ENCODE measurements around the gene SNX20. TPM values are rescaled to one million over a fixed set of nuclear protein-coding genes. Genes with fewer than 3 reads are reported as not detected.
A peak's percentile ranks its signal among the peaks of the same experiment; 100 is the strongest.

Gene SNX20
- total RNA-seq, 1 donor from 2014 or later: 0.53 TPM

DNA sequence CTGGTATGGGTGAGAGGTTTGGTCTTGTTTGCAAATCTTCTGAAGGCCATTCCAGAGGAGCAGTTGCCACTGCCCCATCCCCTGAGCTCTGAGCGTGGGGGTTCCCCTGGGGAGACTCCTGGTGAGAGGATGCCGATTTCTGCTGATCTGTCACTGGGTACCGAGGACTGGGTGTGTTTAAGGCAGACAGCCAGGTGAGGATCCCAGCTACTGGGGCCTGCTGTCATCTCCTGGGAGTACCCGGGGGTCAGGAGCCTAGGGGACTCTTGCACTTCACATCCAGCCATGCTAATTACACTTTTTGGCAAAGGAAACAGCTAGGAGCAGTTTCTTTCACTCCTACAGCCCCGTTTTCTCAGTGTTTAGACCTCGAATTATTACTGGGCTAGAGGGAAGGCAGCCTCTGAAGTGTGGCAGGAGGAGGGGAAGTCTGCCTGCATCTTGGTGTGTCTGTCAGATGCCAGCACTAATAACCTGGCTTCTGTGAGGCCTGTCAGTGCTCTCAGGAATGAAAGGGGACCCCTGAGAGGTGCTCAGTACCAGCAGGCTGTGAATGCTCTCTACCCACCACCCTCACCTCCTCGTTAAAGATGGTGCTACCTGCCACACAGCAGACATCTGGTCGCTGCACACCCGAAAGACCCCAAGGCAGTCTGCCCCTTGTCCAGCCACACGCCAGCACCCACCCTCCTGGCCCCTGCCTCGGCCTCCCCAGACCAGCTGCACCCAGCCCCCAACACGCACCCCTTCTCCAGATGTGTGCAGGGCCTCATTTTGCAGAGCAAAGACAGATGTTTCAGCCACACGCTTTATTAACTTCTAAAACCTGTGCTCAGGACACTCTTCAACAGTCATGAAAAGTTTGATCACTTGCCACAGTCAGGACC lies 43.2 kb downstream of the SNX20 start:
- DNase-seq (ENCODE audit: low spot score): no peak
- no peak for ATAC-seq

GRCh38 chr16:50636753-50637374 lies 44.2 kb downstream of the SNX20 start:
- DNase-seq (ENCODE audit: low spot score): no peak

DNA sequence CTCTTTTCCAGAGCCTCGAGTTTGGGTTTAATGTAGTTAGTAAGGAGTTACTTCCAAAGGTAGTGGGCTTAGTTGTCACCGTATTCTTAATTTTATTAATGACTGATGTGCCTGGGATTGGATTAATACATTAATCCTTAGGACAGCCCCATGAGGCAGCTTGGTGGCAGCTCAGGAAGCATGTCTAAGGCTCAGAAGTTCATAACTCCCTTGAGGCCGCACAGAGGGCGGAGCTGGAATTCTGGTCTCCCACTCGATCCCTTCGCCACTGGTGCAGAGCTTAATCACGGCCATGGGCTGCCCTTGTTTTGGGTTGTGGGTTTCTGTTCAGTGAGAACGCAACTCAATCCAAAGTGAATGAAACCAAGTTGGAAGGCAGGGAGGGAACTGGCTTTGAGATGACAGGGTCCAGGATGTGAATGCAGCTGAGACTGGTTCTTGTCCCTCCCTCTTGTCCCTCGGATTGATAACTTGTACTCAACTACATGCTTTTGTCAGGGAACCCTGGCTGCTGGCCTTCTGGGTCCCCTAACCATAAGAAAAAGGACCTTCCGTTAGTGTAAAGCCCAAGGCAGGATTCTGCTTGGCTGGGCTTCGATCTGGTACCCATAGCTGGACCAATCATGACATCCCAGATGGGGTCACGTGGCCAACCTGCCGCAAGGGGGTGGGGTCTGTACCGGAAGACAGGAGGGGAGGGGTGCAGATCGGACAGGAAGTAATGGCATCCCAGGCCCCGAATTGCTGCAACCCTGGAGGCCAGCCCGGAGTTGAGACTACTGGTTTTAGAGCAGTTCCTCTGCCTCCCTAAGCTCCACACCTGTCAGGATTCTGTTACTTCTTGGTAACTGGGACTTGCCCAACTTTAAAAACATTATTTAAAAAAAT lies 45.4 kb downstream of the SNX20 start:
- DNase-seq (ENCODE audit: low spot score) (no peak), ATAC-seq (no peak)

More at GRCh38 chr16:50636753-50637374, 44.2 kb downstream of the SNX20 start:
- ATAC-seq: no peak

DNA sequence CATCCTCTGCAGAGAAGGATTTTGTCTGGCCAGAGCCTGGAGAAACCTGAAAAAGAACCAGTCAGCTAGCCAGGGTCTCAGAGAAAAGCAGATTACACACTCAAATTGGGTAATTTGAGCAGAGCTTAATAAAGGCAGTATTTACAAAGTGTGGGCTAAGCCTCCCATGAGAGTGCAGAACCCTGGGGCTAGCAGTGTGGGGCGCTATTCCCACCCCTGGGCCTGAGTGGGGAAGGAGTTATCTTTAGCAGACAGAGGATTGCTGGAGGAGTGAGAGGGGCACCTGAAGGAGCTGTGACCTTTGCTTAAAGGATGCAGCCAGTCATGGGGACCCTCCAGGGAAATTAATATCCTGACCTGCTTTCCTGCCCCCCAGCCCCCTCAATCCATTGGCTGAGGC lies 46.2 kb downstream of the SNX20 start:
- ATAC-seq: no peak
- DNase-seq (ENCODE audit: low spot score): no peak

DNA sequence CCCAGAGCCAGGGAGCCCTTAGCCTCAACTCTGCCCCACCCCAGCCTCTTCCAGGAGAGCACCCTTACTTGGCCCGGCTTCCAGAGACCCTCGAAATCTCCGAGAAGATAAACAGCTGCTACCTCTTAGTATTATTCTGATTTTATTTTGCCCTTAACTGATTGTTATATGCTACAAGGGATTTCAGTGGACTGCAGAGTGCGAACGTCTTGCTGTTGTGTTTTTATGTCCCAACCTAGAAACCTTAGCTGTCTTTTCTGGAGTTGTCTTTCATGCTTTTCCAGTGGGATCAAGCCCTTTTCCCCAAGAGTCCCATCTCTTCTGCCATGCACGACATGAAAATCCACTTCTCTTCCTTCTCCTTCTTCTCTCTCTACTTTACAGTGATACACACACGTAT lies 47.0 kb downstream of the SNX20 start:
- DNase-seq (ENCODE audit: low spot score): no peak
- ATAC-seq: no peak

DNA sequence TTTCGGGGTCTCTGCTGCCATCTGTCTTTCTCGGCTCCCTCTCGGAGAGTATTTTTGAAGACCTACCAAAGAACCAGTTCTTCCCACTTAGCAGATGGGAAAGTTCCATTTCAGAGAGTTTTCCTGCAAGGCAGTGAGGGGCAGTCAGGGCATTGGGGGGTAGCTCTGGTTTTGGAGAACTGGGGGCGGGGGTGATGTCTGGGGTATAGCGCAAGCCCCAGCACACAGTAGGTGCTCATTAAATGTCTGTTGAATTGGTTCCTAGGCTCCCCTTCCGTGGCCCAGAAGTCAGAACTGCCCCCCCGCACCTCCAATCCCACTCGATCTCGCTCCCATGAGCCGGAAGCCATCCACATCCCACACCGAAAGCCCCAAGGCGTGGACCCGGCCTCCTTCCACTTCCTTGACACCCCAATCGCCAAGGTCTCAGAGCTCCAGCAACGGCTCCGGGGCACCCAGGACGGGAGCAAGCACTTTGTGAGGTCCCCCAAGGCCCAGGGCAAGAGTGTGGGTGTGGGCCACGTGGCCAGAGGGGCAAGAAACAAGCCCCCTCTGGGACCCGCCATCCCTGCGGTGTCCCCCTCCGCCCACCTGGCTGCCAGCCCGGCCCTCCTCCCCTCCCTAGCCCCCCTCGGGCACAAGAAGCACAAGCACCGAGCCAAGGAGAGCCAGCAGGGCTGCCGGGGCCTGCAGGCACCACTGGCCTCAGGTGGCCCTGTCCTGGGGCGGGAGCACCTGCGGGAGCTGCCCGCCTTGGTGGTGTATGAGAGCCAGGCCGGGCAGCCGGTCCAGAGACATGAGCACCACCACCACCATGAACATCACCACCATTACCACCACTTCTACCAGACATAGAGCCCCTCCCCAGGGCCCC lies 47.9 kb downstream of the SNX20 start:
- ATAC-seq (no peak), DNase-seq (ENCODE audit: low spot score) (no peak)

- DNase-seq (ENCODE audit: low spot score): no peak
- no peak for ATAC-seq
Observed at GRCh38 chr16:50631985-50632576, 49.0 kb downstream of the SNX20 start.

DNA sequence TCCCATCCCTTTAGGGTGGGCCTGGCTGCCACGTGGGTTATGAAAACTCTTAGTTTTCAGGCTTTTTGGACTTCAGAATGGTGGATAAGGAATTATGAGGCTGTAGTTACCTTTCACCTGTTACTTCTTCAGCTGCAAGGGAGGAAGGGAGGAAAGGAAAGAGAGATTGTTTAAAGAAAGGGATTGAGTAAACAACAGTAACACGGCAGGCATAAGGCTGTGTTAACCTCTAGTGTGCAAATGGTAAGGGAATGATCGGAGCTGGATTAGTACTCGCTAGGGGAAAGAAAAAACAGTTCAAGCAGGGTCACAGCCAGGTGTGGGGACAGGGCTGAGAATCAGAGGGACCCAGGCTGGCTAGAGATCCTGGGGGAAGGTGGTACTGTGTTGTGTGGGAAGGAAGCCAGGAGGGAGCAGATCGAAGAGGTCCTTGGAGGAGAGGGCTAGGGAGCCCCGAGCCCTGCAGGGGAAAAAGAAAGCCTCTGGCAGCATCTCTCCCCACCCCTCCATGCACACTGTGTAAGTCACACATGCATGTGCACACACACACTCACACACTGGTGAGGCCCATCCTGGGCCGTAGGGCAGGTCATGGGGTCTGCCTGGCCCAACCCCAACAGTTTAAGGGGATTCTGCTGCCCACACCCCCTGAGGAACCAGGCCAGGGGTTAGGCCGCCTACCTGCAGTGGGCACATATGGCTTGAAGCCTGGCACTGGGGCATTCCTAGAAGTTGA lies 49.7 kb downstream of the SNX20 start:
- DNase-seq (ENCODE audit: low spot score) (no peak), ATAC-seq (no peak)

GRCh38 chr16:50630394-50631020 lies 50.6 kb downstream of the SNX20 start:
- no peak for ATAC-seq
- no peak for DNase-seq (ENCODE audit: low spot score)

GRCh38 chr16:50629334-50629733 lies 51.8 kb downstream of the SNX20 start:
- ATAC-seq: no peak
- DNase-seq (ENCODE audit: low spot score): no peak

DNA sequence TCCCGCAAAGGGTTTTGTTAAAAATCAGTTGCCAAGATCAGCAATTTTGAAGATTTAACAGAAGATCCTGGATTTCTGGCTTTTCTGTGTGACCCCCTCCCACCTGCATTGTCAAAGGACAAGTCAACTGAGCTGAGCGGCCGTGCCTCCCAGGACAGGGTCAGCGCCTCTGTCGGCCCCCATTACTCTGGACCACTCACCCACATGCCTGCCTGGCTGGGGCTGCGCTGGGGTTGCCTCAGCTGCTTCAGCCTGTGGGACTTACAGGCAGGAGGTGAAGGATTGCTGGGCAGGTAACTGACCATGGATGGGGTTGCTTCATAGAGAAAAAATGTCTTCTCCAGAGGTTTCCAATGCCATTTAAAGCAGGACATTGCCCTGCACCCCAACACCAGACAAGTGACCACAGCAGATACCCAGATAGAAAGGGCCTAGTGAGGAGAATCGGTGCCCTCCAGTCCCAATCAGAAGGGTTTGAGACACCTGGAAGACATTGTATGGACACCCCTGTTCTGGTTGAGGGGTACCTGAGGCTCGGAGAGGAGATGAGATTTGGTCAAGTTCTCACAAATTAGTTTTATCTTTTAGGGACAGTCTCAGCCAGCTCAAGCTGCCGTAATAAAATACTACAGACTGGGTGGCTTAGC lies 52.8 kb downstream of the SNX20 start:
- DNase-seq (ENCODE audit: low spot score) (no peak), ATAC-seq (no peak)

DNA sequence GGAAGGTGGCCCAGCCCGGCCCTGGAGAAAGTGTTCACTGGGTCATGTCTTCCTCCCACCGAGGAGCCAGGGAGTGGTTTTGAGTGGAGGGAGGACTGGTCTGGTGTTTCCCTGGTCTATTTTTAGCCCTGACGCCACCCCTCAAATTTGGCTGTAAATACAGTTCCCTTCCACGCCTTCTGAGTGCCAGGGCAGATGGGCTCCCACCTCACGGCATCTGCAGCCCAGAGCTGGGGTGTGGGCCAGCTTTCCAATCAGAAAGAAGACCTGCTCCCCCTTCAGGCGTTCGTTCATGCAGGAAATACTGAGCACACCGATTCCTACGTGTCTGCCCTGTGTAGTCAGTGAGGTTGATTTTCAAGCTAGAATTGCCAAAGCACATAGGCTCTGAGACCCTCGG lies 53.7 kb downstream of the SNX20 start:
- peak; percentile 44 for ATAC-seq
- DNase-seq (ENCODE audit: low spot score): no peak

DNA sequence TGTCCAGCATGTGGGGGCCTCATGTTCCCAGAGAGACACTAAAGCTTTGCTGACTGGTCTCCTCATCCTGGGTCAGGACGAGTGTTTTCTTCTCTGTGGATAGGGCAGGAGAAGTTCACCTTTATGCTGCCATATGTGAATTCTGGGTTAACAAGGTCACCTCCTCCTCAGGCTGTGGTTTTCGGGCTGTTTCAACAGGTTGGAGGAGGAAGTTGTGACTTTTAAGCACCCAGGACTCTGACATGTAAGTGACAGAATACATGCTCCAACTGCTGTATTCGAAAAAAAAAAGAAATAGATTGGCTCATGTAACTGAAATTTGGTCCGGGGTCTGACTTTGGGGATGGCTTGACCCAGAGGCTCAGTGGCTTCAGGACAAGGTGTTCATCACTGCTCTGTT lies 54.2 kb downstream of the SNX20 start:
- ATAC-seq (no peak), DNase-seq (ENCODE audit: low spot score) (no peak)

GRCh38 chr16:50625374-50625773 lies 55.7 kb downstream of the SNX20 start:
- DNase-seq (ENCODE audit: low spot score) (no peak), ATAC-seq (no peak)

GRCh38 chr16:50624449-50624970 lies 56.6 kb downstream of the SNX20 start:
- DNase-seq (ENCODE audit: low spot score) (no peak), ATAC-seq (no peak)

- DNase-seq (ENCODE audit: low spot score): no peak
- no peak for ATAC-seq
Observed at GRCh38 chr16:50622643-50623369, 58.3 kb downstream of the SNX20 start.

GRCh38 chr16:50622029-50622428 lies 59.1 kb downstream of the SNX20 start:
- DNase-seq (ENCODE audit: low spot score): no peak
- no peak for ATAC-seq

Measured in left lobe of liver (tissue), 2 donors.